Neural cell (in vitro differentiated cells): Measurements from ENCODE around the gene METRN.

Source experiments
- EP300 ChIP-seq: fragments of 450-650 bp; conservative IDR thresholded peaks from 2 replicates; pipeline ENCODE4 v1.6.1; 2014; ENCODE audit warnings: antibody characterized with exemption, mild to moderate bottlenecking, moderate library complexity; ENCODE audit not compliant: poor library complexity, severe bottlenecking
- EZH2 ChIP-seq: fragments of 200-600, 300-800 bp; shearing (Covaris generic), sonication (generic); IDR thresholded peaks from 2 replicates; pipeline ENCODE4 v1.6.1; 2014; ENCODE audit warnings: antibody characterized with exemption, low read length, borderline replicate concordance, mild to moderate bottlenecking; ENCODE audit not compliant: insufficient read depth, poor library complexity, severe bottlenecking
- MXI1 ChIP-seq: fragments of 450-650 bp; conservative IDR thresholded peaks from 2 replicates; pipeline ENCODE4 v1.6.1; 2014; ENCODE audit warnings: antibody characterized with exemption, mild to moderate bottlenecking; ENCODE audit not compliant: poor library complexity, severe bottlenecking
- POLR2AphosphoS5 ChIP-seq: IDR thresholded peaks from 2 replicates; pipeline ENCODE4 v1.6.1; 2012
- RAD21 ChIP-seq: fragments of 450-650 bp; conservative IDR thresholded peaks from 2 replicates; pipeline ENCODE4 v1.6.1; 2014; ENCODE audit warnings: antibody characterized with exemption, mild to moderate bottlenecking, moderate library complexity
- TF ChIP-seq, protein P1 (sequence below): fragments of 450-650 bp; IDR thresholded peaks from 2 replicates; pipeline ENCODE4 v1.5.1; 2014; ENCODE audit warnings: antibody characterized with exemption, mild to moderate bottlenecking, moderate library complexity; ENCODE audit not compliant: poor library complexity, severe bottlenecking
- TF ChIP-seq, protein P2 (sequence below): IDR thresholded peaks from 2 replicates; pipeline ENCODE4 v1.6.1; 2012; ENCODE audit warnings: borderline replicate concordance

GRCh38 chr16:703406-703805 is 11.5 kb upstream of the METRN start:
- TF ChIP-seq POLR2AphosphoS5 (no peak), RAD21 (no peak), EZH2 (no peak), EP300 (no peak), MXI1 (no peak)
- TF ChIP-seq, protein P1, sequence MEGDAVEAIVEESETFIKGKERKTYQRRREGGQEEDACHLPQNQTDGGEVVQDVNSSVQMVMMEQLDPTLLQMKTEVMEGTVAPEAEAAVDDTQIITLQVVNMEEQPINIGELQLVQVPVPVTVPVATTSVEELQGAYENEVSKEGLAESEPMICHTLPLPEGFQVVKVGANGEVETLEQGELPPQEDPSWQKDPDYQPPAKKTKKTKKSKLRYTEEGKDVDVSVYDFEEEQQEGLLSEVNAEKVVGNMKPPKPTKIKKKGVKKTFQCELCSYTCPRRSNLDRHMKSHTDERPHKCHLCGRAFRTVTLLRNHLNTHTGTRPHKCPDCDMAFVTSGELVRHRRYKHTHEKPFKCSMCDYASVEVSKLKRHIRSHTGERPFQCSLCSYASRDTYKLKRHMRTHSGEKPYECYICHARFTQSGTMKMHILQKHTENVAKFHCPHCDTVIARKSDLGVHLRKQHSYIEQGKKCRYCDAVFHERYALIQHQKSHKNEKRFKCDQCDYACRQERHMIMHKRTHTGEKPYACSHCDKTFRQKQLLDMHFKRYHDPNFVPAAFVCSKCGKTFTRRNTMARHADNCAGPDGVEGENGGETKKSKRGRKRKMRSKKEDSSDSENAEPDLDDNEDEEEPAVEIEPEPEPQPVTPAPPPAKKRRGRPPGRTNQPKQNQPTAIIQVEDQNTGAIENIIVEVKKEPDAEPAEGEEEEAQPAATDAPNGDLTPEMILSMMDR: no peak
- TF ChIP-seq, protein P2, sequence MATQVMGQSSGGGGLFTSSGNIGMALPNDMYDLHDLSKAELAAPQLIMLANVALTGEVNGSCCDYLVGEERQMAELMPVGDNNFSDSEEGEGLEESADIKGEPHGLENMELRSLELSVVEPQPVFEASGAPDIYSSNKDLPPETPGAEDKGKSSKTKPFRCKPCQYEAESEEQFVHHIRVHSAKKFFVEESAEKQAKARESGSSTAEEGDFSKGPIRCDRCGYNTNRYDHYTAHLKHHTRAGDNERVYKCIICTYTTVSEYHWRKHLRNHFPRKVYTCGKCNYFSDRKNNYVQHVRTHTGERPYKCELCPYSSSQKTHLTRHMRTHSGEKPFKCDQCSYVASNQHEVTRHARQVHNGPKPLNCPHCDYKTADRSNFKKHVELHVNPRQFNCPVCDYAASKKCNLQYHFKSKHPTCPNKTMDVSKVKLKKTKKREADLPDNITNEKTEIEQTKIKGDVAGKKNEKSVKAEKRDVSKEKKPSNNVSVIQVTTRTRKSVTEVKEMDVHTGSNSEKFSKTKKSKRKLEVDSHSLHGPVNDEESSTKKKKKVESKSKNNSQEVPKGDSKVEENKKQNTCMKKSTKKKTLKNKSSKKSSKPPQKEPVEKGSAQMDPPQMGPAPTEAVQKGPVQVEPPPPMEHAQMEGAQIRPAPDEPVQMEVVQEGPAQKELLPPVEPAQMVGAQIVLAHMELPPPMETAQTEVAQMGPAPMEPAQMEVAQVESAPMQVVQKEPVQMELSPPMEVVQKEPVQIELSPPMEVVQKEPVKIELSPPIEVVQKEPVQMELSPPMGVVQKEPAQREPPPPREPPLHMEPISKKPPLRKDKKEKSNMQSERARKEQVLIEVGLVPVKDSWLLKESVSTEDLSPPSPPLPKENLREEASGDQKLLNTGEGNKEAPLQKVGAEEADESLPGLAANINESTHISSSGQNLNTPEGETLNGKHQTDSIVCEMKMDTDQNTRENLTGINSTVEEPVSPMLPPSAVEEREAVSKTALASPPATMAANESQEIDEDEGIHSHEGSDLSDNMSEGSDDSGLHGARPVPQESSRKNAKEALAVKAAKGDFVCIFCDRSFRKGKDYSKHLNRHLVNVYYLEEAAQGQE: no peak
